DND-41 (cell line): ENCODE data around the gene GZMM.

Experiments
- ATAC-seq: fragments of 200-7000 bp; cut with Tn5 transposase; 3 replicates; pipeline ENCODE4 v1.9.1; 2021; ENCODE audit warnings: low read depth; ENCODE audit not compliant: insufficient read depth
- DNase-seq: peaks from one replicate; pipeline ENCODE4 v3.0.0-alpha.2; 2020
- H2AFZ ChIP-seq: 2 replicates; pipeline ENCODE4 v1.6.0; 2012; ENCODE audit warnings: low read depth, low read length
- H3K27ac ChIP-seq: 2 replicates; pipeline ENCODE4 v1.5.1; 2012; ENCODE audit warnings: low read length, inconsistent platforms
- H3K27me3 ChIP-seq: fragments of 200-600 bp; sonication (generic); 2 replicates; pipeline ENCODE4 v1.6.0; 2012; ENCODE audit warnings: low read length, mild to moderate bottlenecking, inconsistent platforms; ENCODE audit not compliant: insufficient read depth, poor library complexity
- H3K36me3 ChIP-seq: 2 replicates; pipeline ENCODE4 v1.5.1; 2012; ENCODE audit warnings: low read length, inconsistent platforms; ENCODE audit not compliant: insufficient read depth
- H3K4me1 ChIP-seq: 2 replicates; pipeline ENCODE4 v1.5.1; 2012; ENCODE audit warnings: mild to moderate bottlenecking, low read length; ENCODE audit not compliant: insufficient read depth
- H3K4me2 ChIP-seq: 2 replicates; pipeline ENCODE4 v1.6.0; 2012; ENCODE audit warnings: mild to moderate bottlenecking, moderate library complexity, low read length, inconsistent platforms; ENCODE audit not compliant: insufficient read depth
- H3K4me3 ChIP-seq, 2 experiments: fragments of 200-600 bp in 1 of 2; shearing (Covaris generic) in 1 of 2; 2 replicates each; pipeline ENCODE4 v1.5.1; 2012 to 2016; ENCODE audit warnings: inconsistent platforms in 2 of 2, low read length in 2 of 2, mild to moderate bottlenecking in 2 of 2, low read depth in 1 of 2, moderate library complexity in 1 of 2
- H3K79me2 ChIP-seq: 2 replicates; pipeline ENCODE4 v1.6.0; 2012; ENCODE audit warnings: low read length, inconsistent platforms; ENCODE audit not compliant: insufficient read depth
- H3K9ac ChIP-seq: 2 replicates; pipeline ENCODE4 v1.6.0; 2012; ENCODE audit warnings: low read depth, mild to moderate bottlenecking, inconsistent platforms, low read length, moderate library complexity
- H3K9me3 ChIP-seq: 2 replicates; pipeline ENCODE4 v1.5.1; 2012; ENCODE audit warnings: low read length, moderate library complexity, mild to moderate bottlenecking, inconsistent platforms; ENCODE audit not compliant: insufficient read depth, severe bottlenecking
- H4K20me1 ChIP-seq: 2 replicates; pipeline ENCODE4 v1.6.0; 2012; ENCODE audit warnings: low read length; ENCODE audit not compliant: insufficient read depth
- EZH2 ChIP-seq: IDR thresholded peaks from 3 replicates; pipeline ENCODE4 v1.6.1; 2012; ENCODE audit warnings: borderline replicate concordance, low read depth, mild to moderate bottlenecking, moderate library complexity, low read length, inconsistent platforms; ENCODE audit not compliant: severe bottlenecking
- TF ChIP-seq, protein P1 (sequence below): IDR thresholded peaks from 2 replicates; pipeline ENCODE4 v1.5.1; 2012; ENCODE audit warnings: borderline replicate concordance, low read length, moderate library complexity, mild to moderate bottlenecking; ENCODE audit not compliant: poor library complexity, severe bottlenecking; ENCODE audit errors: extremely low read depth

Gene GZMM

DNA sequence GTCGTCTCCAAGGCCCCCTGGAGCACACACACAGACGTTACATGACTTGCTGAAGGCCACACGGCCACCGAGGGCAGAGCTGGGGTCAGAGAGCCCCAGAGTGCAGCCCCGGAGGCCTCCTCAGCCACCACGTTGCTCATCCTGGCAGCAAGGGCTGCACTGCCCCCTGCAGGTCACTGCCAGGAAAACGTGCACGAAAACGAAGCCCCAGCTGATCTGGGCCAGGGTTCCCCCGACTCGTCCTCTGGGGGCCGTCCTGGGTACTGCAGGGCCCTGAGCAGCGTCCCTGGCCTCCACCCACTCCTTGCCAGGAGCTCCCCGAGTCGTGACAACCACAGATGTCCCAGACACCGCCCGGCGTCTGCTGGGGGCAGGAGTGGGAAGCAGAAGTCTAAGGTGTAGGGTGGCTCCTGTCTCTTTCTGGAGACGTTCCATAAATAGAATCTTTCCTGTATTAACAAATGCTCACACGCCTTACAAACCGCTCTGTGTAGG is 33.2 kb upstream of the GZMM start:
- Histone ChIP-seq H3K9ac (peak overlapping the region; percentile 51), H3K79me2 (peaks cover 20% of the 10 kb centered on the region), H2AFZ (peak overlapping the region; percentile 61), H3K4me1 (peaks cover 59% of the 10 kb centered on the region), H3K9me3 (no peaks in the 10 kb centered on the region), H3K36me3 (peaks cover 18% of the 10 kb centered on the region), H3K4me2 (peak overlapping the region; percentile 85), H3K27me3 (no peaks in the 10 kb centered on the region), H3K27ac (peak overlapping the region; percentile 72), H4K20me1 (peaks cover 30% of the 10 kb centered on the region), H3K4me3 (peak overlapping the region in 1 of 2 experiments; percentile 46; a peak in 2 of 4 replicates)
- no peak for TF ChIP-seq EZH2
- TF ChIP-seq, protein P1, sequence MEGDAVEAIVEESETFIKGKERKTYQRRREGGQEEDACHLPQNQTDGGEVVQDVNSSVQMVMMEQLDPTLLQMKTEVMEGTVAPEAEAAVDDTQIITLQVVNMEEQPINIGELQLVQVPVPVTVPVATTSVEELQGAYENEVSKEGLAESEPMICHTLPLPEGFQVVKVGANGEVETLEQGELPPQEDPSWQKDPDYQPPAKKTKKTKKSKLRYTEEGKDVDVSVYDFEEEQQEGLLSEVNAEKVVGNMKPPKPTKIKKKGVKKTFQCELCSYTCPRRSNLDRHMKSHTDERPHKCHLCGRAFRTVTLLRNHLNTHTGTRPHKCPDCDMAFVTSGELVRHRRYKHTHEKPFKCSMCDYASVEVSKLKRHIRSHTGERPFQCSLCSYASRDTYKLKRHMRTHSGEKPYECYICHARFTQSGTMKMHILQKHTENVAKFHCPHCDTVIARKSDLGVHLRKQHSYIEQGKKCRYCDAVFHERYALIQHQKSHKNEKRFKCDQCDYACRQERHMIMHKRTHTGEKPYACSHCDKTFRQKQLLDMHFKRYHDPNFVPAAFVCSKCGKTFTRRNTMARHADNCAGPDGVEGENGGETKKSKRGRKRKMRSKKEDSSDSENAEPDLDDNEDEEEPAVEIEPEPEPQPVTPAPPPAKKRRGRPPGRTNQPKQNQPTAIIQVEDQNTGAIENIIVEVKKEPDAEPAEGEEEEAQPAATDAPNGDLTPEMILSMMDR: peak; percentile 100
- DNase-seq (peak; percentile 94), ATAC-seq (peak; percentile 43)

DNA sequence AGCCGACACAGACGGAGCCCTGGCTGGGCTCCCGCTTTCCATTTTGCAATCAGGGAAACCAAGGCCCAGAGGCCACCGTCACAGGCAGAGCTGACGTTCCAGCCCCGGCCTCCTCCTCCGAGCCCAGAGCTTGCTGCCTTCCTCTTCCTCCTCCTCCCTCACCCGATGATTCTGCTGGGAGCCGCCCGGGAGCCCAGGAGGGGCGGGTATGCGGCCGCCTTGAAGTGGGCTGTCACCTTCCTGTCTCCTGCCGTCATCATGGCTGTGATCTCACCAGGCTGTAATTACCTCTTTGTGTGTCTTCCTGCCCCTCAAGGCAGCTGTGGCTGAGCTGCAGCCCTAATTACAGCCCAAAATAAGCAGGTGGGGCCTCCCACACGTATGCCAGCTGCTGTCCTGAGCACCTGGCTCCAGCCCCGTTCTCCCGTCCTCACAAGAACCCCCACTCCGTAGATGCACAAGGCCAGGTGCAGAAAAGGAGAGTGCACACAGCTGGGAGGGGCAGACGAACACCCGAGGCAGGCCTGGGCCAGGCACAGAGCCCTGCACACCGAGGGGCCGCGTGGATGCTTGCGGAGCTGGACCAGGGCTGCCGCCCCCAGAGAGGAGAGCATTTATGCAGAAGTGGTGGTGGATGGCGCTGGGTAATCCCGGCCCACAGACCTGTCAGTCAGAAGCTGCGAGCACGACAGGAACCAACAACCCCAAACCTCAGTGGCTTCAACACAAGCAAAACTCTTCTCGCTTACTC is 32.6 kb upstream of the GZMM start:
- Histone ChIP-seq H3K4me3 (peak overlapping the region in 1 of 2 experiments; percentile 46; a peak in 2 of 4 replicates), H3K27ac (peak overlapping the region; percentile 81), H3K36me3 (peaks cover 18% of the 10 kb centered on the region), H3K79me2 (peaks cover 20% of the 10 kb centered on the region), H4K20me1 (peaks cover 30% of the 10 kb centered on the region), H3K9ac (peak overlapping the region; percentile 51), H3K9me3 (no peaks in the 10 kb centered on the region), H3K4me2 (peak overlapping the region; percentile 85), H3K4me1 (peaks cover 53% of the 10 kb centered on the region), H3K27me3 (no peaks in the 10 kb centered on the region), H2AFZ (peak overlapping the region; percentile 61)
- ATAC-seq (peak; percentile 62), DNase-seq (peak; percentile 96)
- no peak for TF ChIP-seq EZH2
- TF ChIP-seq, protein P1: no peak

DNA sequence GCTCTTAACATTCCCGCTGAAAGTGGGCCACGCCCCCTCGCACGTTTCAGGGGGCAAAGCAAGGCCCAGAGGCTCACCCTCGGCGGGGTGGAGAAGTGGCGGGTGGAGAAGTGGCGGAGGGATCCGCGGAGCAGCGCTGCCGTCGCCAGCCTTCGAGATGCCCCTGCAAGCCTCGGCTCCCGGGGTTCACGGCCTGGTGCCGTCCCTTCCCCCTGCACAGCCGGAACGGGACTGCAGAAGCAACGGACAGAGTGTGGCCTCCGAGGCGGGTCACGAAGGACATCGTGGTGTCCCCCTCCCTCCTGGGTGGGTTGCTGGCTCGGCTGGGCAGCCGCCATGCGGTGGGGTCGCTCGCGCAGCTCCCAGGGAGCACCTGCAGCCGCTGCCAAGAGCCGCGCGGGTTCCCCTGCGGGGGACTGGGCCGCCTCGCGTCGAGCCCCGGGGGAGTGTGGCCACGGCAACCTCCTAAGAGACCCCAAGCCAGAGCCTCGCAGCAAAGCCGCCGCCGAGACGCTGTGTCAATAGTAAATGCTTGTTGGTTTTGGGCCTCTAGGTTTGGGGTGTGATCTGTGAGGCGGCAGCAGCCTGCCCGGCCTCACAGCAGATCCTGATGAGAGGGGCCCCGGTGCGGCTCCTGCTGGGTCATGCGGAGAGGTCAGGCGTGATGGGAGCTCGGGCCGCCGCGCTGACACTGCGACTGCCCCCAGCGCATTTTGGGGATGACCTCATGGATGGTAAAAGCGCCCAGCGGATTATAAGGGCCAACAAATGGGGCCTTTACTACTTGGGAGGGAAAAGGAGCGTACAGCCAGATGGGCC is 31.1 kb upstream of the GZMM start:
- Histone ChIP-seq H3K27ac (no peak overlapping the region), H3K9ac (no peak overlapping the region), H2AFZ (no peak overlapping the region), H3K4me3 (no peak overlapping the region), H3K79me2 (peaks cover 20% of the 10 kb centered on the region), H4K20me1 (peaks cover 30% of the 10 kb centered on the region), H3K4me1 (peaks cover 49% of the 10 kb centered on the region), H3K27me3 (no peaks in the 10 kb centered on the region), H3K36me3 (peaks cover 18% of the 10 kb centered on the region), H3K4me2 (no peak overlapping the region), H3K9me3 (no peaks in the 10 kb centered on the region)
- no peak for ATAC-seq
- DNase-seq: peak; percentile 25
- TF ChIP-seq, protein P1: no peak
- no peak for TF ChIP-seq EZH2
